ENCODE measurements around the gene FOXP4.

Gene FOXP4

DNA sequence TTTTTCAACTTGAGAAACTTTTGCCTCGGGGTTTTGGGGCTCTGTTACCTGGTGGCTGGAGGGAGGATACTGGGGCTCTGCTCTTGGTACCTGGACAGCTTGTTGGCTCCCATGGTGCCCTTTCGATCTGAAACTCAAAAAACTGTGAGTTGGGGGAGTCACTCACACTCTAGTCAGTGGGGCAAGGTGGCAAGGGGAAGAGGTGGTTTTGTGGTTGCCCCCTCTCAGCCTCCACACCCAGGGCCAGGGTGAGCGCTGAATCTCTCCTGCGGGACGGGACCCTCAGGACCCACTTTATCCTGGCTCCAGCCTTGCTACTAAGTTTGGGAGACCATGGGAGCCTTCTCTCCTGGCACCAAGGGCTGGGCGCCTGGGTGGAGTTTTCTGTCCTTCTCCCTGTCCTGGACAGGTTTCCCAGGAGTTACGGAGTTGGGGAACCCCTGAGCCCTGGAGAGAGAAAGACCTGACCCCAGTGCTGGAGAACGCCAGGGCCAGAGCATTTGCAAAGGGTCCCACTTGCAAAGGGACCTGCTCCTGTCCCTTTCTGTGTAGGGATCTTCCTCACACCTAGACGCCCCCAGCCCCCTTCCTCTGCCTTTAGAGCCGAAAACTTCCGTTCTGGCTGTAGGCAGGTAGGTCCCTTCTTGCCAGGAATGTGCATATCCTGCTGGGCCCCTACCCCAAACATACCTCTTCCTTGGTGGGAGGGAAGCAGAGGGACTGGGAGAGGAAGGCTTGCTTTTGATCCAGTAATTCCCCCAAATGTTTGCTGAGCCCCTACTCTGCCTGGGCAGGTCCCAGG, 2.9 kb downstream of the FOXP4 start:
- peaks cover 87% of the 10 kb centered on the region for H3K27me3 ChIP-seq (ENCODE audit: control insufficient read depth, insufficient read depth, low read length)
- peak overlapping the region; percentile 65 for H3K4me3 ChIP-seq (ENCODE audit: low read depth, low read length)
- no peak overlapping the region for H3K27ac ChIP-seq (ENCODE audit: low read depth, low read length)
- no peaks in the 10 kb centered on the region for H3K36me3 ChIP-seq (ENCODE audit: control insufficient read depth, insufficient read depth, low read length)
- H3K4me1 ChIP-seq (ENCODE audit: control insufficient read depth, insufficient read depth, low read length), result peaks cover 66% of the 10 kb centered on the region
- H3K9ac ChIP-seq (ENCODE audit: low read depth, low read length), result no peak overlapping the region
- no peaks in the 10 kb centered on the region for H3K9me3 ChIP-seq (ENCODE audit: control insufficient read depth, insufficient read depth, low read length)

DNA sequence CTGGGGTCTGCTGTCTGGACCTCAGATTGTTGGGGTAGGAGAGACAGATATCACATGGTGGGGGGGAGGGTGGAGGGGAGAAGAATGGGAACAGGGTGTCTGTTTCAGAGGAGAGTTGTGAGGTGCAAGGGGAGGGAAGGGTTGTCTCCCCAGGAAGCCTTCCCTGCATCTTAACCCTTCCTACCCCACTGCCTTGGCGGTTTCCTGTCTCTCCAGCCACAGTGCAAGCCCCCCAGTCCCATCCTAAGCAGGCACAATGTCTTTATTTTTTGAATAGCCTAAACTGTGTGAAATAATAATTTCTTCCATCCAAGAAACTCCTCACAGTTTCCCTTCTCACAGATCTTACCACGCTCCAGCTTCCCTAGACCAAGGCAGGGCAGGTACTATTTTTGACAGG, 3.5 kb downstream of the FOXP4 start:
- Histone ChIP-seq H3K4me3 (ENCODE audit: low read depth, low read length) (peak overlapping the region; percentile 65), H3K27ac (ENCODE audit: low read depth, low read length) (no peak overlapping the region), H3K4me1 (ENCODE audit: control insufficient read depth, insufficient read depth, low read length) (peaks cover 70% of the 10 kb centered on the region), H3K9me3 (ENCODE audit: control insufficient read depth, insufficient read depth, low read length) (no peaks in the 10 kb centered on the region), H3K27me3 (ENCODE audit: control insufficient read depth, insufficient read depth, low read length) (peaks cover 87% of the 10 kb centered on the region), H3K9ac (ENCODE audit: low read depth, low read length) (no peak overlapping the region), H3K36me3 (ENCODE audit: control insufficient read depth, insufficient read depth, low read length) (no peaks in the 10 kb centered on the region)

DNA sequence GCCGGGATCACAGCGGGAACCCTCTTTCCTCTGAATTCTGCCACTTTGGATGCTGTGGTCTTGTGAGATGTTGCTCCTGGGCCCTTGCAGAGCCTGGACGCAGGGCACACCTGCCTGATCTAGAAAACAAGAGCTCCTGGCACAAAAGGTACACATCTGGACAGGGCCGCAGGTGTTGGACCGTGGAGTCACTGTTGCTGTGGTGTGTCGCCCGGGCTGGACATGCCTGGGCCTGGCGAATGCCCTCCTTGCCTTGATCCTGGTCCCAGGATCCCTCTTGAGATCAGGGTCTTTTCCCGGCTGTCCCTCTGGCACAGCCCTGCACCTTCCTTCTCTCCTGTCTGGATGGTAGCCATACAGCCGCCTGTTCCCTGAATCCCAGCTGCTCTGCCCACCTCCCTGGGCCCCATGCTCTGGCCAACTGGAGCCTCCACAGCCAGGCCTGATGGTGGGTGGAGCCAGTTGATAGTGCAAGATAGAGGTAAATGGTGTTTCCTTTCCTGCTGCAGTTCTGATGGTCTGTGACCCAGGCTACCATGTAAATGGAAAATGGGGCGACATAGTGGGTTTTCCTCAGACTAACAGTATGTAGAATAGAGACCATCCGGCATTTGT, 5.0 kb downstream of the FOXP4 start:
- Histone ChIP-seq H3K27ac (ENCODE audit: low read depth, low read length) (no peak overlapping the region), H3K4me1 (ENCODE audit: control insufficient read depth, insufficient read depth, low read length) (peaks cover 75% of the 10 kb centered on the region), H3K9ac (ENCODE audit: low read depth, low read length) (no peak overlapping the region), H3K36me3 (ENCODE audit: control insufficient read depth, insufficient read depth, low read length) (no peaks in the 10 kb centered on the region), H3K9me3 (ENCODE audit: control insufficient read depth, insufficient read depth, low read length) (no peaks in the 10 kb centered on the region), H3K27me3 (ENCODE audit: control insufficient read depth, insufficient read depth, low read length) (peaks cover 88% of the 10 kb centered on the region), H3K4me3 (ENCODE audit: low read depth, low read length) (no peak overlapping the region)

DNA sequence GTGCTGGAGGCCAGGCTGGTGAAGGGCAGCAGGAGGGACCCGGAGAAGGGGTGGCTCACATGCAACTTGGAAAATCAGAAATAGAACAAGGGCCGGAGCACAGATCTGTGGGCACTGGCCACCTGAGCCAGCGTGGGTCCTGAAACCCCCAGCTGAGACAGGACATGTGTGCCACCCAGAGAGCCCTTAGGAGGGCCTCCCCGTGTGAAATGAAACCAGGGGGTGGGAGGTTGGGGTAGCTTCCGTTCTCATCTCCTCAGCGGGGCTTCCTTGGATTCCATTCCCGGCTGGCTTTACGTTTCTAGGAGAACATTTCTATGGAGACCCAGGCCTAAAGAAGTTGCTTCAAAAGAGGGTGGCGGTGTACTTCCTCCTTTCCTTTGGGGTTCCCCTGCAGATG, 5.7 kb downstream of the FOXP4 start:
- Histone ChIP-seq H3K9me3 (ENCODE audit: control insufficient read depth, insufficient read depth, low read length) (no peaks in the 10 kb centered on the region), H3K27me3 (ENCODE audit: control insufficient read depth, insufficient read depth, low read length) (peaks cover 94% of the 10 kb centered on the region), H3K4me3 (ENCODE audit: low read depth, low read length) (no peak overlapping the region), H3K27ac (ENCODE audit: low read depth, low read length) (no peak overlapping the region), H3K9ac (ENCODE audit: low read depth, low read length) (no peak overlapping the region), H3K4me1 (ENCODE audit: control insufficient read depth, insufficient read depth, low read length) (peaks cover 79% of the 10 kb centered on the region), H3K36me3 (ENCODE audit: control insufficient read depth, insufficient read depth, low read length) (no peaks in the 10 kb centered on the region)

DNA sequence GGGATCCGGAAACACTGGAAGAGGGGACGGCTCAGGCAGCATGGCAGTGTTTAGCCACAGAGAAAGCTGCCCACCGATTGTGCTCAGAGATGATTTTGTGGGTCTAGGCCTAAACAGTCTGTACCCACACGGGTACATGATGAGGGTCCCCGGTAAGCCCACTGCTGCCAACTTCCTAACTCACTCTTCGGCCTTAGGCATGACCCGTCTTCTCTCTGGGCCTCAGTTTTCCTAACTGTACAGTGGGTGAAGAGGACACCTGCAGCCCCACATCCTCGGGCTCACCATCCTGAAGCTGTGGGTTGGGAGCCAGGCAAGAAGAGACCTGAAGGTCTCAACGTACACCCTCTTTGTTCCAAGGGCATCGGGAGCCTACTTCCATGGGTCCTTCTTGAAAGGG, 6.5 kb downstream of the FOXP4 start:
- Histone ChIP-seq H3K27ac (ENCODE audit: low read depth, low read length) (no peak overlapping the region), H3K27me3 (ENCODE audit: control insufficient read depth, insufficient read depth, low read length) (peaks cover 96% of the 10 kb centered on the region), H3K4me3 (ENCODE audit: low read depth, low read length) (no peak overlapping the region), H3K36me3 (ENCODE audit: control insufficient read depth, insufficient read depth, low read length) (no peaks in the 10 kb centered on the region), H3K9me3 (ENCODE audit: control insufficient read depth, insufficient read depth, low read length) (no peaks in the 10 kb centered on the region), H3K4me1 (ENCODE audit: control insufficient read depth, insufficient read depth, low read length) (peaks cover 87% of the 10 kb centered on the region), H3K9ac (ENCODE audit: low read depth, low read length) (no peak overlapping the region)

DNA sequence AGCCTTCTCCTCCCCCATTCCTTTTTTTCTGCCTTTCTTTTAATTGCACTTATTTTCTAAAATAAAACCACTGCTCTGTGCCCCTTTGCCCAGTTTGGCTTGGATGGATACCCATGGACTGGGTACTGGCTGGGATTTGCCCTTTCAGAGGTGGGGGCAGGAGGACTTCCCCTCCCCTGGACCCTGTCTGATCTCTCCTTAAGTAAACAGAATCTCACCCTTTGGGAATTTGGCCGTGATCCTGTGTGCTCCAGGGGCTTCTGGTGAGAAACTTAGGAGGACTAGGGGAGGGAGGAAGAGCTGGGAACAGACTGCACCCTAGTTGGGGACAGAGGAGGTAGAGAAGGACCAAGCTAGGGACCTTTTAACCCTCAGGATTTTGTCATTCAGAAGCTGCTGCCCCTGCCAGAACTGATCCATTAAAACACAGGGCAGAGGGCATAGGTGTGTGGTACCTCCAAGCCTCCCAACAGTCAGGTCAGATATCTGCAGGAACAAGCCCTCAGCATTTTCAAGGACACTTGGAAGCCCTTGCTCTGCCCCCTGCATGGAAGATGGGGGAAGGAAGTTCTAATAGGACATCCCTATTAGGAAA, 7.3 kb downstream of the FOXP4 start:
- Histone ChIP-seq H3K36me3 (ENCODE audit: control insufficient read depth, insufficient read depth, low read length) (no peaks in the 10 kb centered on the region), H3K9ac (ENCODE audit: low read depth, low read length) (no peak overlapping the region), H3K4me1 (ENCODE audit: control insufficient read depth, insufficient read depth, low read length) (peaks cover 84% of the 10 kb centered on the region), H3K27me3 (ENCODE audit: control insufficient read depth, insufficient read depth, low read length) (peaks cover 96% of the 10 kb centered on the region), H3K9me3 (ENCODE audit: control insufficient read depth, insufficient read depth, low read length) (no peaks in the 10 kb centered on the region), H3K4me3 (ENCODE audit: low read depth, low read length) (no peak overlapping the region), H3K27ac (ENCODE audit: low read depth, low read length) (no peak overlapping the region)

DNA sequence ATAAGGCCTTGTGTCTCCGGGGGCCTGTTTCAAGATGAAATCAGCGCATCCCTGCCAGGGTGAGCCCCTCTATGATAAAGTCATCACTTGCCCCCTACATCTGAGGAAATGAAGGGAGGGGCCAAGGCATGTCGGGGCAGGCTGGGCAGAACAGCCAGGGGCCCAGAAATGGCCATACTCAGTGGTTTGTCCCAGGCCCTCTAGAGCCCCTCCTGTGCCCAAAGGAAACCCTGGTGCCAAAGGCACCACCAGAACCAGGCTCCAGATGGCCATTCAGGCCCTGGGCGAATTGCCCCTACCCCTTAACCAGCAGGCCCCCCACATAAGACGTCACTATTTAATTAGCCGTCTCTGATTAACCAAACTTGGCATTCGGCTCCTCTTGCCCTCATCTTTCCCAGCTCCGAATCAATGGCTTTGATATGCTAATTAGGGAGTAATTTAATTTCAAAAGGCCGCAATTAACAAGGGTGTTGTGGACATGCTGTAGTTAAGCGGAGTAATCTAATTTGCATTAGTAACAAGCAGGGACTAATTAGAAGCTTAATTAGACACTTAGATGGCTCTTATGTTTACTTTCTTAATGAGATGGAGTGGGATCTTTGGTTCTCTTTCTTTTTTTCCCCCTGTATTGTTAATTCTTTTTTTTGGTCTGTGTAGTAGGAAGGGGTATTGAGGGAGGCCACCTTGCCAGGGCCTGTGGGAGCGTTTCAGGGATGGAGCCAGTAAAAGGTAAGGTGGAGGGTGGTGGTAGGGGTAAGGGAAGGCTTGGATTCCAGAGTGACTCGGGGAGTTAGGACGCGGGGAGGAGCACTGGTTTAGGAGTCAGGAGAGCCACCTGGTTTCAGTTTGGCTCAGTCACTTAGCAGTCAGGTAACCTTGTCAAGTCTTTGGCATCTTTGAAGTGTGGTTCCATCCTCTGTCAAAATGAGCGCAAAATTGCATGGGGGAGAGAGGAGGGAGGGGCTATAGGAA, 9.4 kb downstream of the FOXP4 start:
- H3K9me3 ChIP-seq (ENCODE audit: control insufficient read depth, insufficient read depth, low read length), result no peaks in the 10 kb centered on the region
- no peaks in the 10 kb centered on the region for H3K36me3 ChIP-seq (ENCODE audit: control insufficient read depth, insufficient read depth, low read length)
- H3K27ac ChIP-seq (ENCODE audit: low read depth, low read length), result peak overlapping the region; percentile 26
- H3K27me3 ChIP-seq (ENCODE audit: control insufficient read depth, insufficient read depth, low read length), result peaks cover 93% of the 10 kb centered on the region
- H3K4me3 ChIP-seq (ENCODE audit: low read depth, low read length), result peak overlapping the region; percentile 33; the same call in 1 of the 2 replicates
- H3K4me1 ChIP-seq (ENCODE audit: control insufficient read depth, insufficient read depth, low read length), result peaks cover 69% of the 10 kb centered on the region
- no peak overlapping the region for H3K9ac ChIP-seq (ENCODE audit: low read depth, low read length)

DNA sequence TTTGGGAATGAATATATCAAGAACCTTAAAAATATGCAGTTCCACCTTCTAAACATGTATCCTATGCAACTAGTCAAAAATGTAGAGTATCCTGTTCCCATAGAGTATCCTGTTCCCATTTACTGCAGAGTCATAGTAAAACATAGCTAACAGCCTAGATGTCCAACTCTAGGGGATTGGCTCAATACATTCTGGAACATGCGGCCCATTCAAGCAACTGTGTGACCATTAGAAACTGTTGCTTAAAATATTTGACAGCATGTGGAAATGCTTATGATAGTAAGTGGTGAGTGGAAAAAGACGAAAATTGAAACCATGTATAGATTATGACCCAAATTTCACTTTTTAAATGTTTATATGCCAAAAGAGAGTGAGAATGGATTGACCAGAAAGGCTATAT, 11.2 kb downstream of the FOXP4 start:
- Histone ChIP-seq H3K36me3 (ENCODE audit: control insufficient read depth, insufficient read depth, low read length) (no peaks in the 10 kb centered on the region), H3K4me3 (ENCODE audit: low read depth, low read length) (no peak overlapping the region), H3K9me3 (ENCODE audit: control insufficient read depth, insufficient read depth, low read length) (no peaks in the 10 kb centered on the region), H3K27ac (ENCODE audit: low read depth, low read length) (no peak overlapping the region), H3K9ac (ENCODE audit: low read depth, low read length) (no peak overlapping the region), H3K27me3 (ENCODE audit: control insufficient read depth, insufficient read depth, low read length) (peaks cover 75% of the 10 kb centered on the region), H3K4me1 (ENCODE audit: control insufficient read depth, insufficient read depth, low read length) (peaks cover 71% of the 10 kb centered on the region)

DNA sequence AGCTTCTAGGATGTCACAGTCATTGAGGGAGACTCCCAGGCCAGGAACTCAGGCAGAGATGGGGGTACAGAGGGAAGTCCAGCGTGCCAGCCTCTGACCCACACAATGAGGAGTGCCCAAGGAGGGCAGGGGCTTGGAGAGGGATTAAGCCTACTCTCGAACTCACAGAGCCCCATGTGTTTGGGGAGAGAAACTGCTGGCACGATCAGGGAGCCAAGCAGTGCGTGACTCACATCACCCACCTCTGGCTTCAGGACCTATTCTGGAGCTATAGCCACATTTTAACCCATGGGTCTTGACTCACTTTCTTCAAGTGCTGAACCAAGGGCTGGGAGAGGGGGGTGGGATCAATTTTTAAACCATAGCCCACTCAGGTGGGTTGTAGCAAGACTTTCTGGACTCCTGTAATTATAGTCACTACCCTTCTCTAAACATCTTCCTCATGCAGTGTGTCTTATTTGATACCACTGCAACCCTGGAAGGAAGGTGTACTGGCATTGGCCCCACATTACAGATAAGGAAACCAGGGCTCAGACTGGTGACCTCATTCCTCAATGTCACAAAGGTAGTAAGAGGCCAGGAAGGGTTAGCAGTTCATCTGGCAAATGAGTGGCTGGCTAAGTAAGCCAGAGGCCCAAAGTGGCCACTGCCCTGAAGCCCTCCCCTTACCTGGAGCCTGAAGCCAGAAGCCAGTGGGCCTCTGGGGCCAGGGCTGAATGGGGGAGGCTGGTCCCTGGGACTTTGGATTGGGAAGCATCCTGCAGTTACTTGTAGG, 12.0 kb downstream of the FOXP4 start:
- no peak overlapping the region for H3K9ac ChIP-seq (ENCODE audit: low read depth, low read length)
- no peaks in the 10 kb centered on the region for H3K9me3 ChIP-seq (ENCODE audit: control insufficient read depth, insufficient read depth, low read length)
- peaks cover 71% of the 10 kb centered on the region for H3K4me1 ChIP-seq (ENCODE audit: control insufficient read depth, insufficient read depth, low read length)
- no peak overlapping the region for H3K4me3 ChIP-seq (ENCODE audit: low read depth, low read length)
- no peak overlapping the region for H3K27ac ChIP-seq (ENCODE audit: low read depth, low read length)
- H3K36me3 ChIP-seq (ENCODE audit: control insufficient read depth, insufficient read depth, low read length), result no peaks in the 10 kb centered on the region
- H3K27me3 ChIP-seq (ENCODE audit: control insufficient read depth, insufficient read depth, low read length), result peaks cover 67% of the 10 kb centered on the region

Measured in HUES48 (cell line).